Keratinocyte (primary cell): ENCODE results near the gene RIT2. TPM values are rescaled to one million over a fixed set of nuclear protein-coding genes. Genes with fewer than 3 reads are reported as not detected.

Experiments used
- DNase-seq: peaks from one replicate; pipeline ENCODE4 v3.0.0-alpha.2; 2011; ENCODE audit warnings: low read depth, missing footprints, low spot score
- FAIRE-seq: peaks from 2 replicates; lab custom pipeline; 2011; peaks lifted over from hg19 to GRCh38; lab: Jason Lieb, UNC
- H2AFZ ChIP-seq: 2 replicates; pipeline ENCODE4 v1.6.0; 2012; ENCODE audit warnings: low read length, control low read depth, inconsistent platforms; ENCODE audit not compliant: control insufficient read depth
- H3K27ac ChIP-seq: 2 replicates; pipeline ENCODE4 v1.5.1; 2011; ENCODE audit warnings: low read length; ENCODE audit not compliant: control insufficient read depth, insufficient read depth
- H3K27me3 ChIP-seq: 3 replicates; pipeline ENCODE4 v1.6.0; 2011; ENCODE audit warnings: low read length; ENCODE audit not compliant: control insufficient read depth, insufficient read depth; ENCODE audit errors: extremely low read depth
- H3K36me3 ChIP-seq, 2 experiments: 2 replicates in 1 of 2; 3 replicates in 1 of 2; pipeline ENCODE4 v1.5.1; 2011; ENCODE audit warnings: low read length in 2 of 2, mild to moderate bottlenecking in 1 of 2; ENCODE audit not compliant: control insufficient read depth in 2 of 2, insufficient read depth in 2 of 2; ENCODE audit errors: extremely low read depth in 1 of 2
- H3K4me1 ChIP-seq: 3 replicates; pipeline ENCODE4 v1.5.1; 2011; ENCODE audit warnings: low read length; ENCODE audit not compliant: control insufficient read depth, insufficient read depth; ENCODE audit errors: extremely low read depth
- H3K4me2 ChIP-seq: 3 replicates; pipeline ENCODE4 v1.6.0; 2011; ENCODE audit warnings: low read depth, low read length; ENCODE audit not compliant: control insufficient read depth, insufficient read depth; ENCODE audit errors: extremely low read depth
- H3K4me3 ChIP-seq, 3 experiments: fragments of 200-600 bp in 1 of 3; sonication (generic) in 1 of 3; 2 replicates in 2 of 3; 3 replicates in 1 of 3; pipeline ENCODE4 v1.5.1; 2011 to 2016; ENCODE audit warnings: low read length in 3 of 3, mild to moderate bottlenecking in 3 of 3, control low read depth in 2 of 3, inconsistent platforms in 1 of 3, low read depth in 1 of 3, mixed read lengths in 1 of 3, mixed run types in 1 of 3, moderate library complexity in 1 of 3; ENCODE audit not compliant: control insufficient read depth in 2 of 3, insufficient read depth in 2 of 3; ENCODE audit errors: extremely low read depth in 1 of 3
- H3K79me2 ChIP-seq: 2 replicates; pipeline ENCODE4 v1.6.0; 2012; ENCODE audit warnings: low read length; ENCODE audit not compliant: control insufficient read depth, insufficient read depth
- H3K9ac ChIP-seq: 3 replicates; pipeline ENCODE4 v1.6.0; 2011; ENCODE audit warnings: low read length; ENCODE audit not compliant: control insufficient read depth, insufficient read depth; ENCODE audit errors: extremely low read depth
- H3K9me1 ChIP-seq: 3 replicates; pipeline ENCODE4 v1.6.0; 2011; ENCODE audit warnings: low read length; ENCODE audit not compliant: control insufficient read depth, insufficient read depth; ENCODE audit errors: extremely low read depth
- H3K9me3 ChIP-seq: 2 replicates; pipeline ENCODE4 v1.5.1; 2012; ENCODE audit warnings: low read depth, low read length; ENCODE audit not compliant: control insufficient read depth
- H4K20me1 ChIP-seq: 3 replicates; pipeline ENCODE4 v1.6.0; 2011; ENCODE audit warnings: low read length; ENCODE audit not compliant: control insufficient read depth, insufficient read depth; ENCODE audit errors: extremely low read depth
- EZH2 ChIP-seq: IDR thresholded peaks from one replicate; pipeline ENCODE4 v1.6.1; 2012; ENCODE audit warnings: inconsistent platforms, mild to moderate bottlenecking, low read length, moderate library complexity
- dilution Hi-C: fragments of 300-500 bp; cut with MboI; formaldehyde crosslinking; loops from one replicate; pipeline ENCODE4 v1.7.0; 2020; ENCODE audit warnings: low sequenced_read_pairs; ENCODE audit not compliant: extremely low pct_ligation_motif_present
- polyA plus RNA-seq, 5 experiments: library from polyadenylated mRNA; depleted of rRNA in 3 of 5; stranded (reverse) in 3 of 5; stranded (forward) in 1 of 5; unstranded in 1 of 5; fragments of >200 nt; gene quantifications; 1 replicate in 1 of 5; 2 replicates in 3 of 5; 3 replicates in 1 of 5; pipeline versions ENCODE4 v1.2.1 to v1.2.3, GENCODE V29; 2011 to 2012; ENCODE audit warnings: missing spikeins in 2 of 5, low read depth in 1 of 5, low replicate concordance in 1 of 5
- TF ChIP-seq, protein P1 (sequence below), 3 experiments: IDR thresholded peaks in 1 of 3; conservative IDR thresholded peaks in 1 of 3; optimal IDR thresholded peaks in 1 of 3; 2 replicates in 2 of 3; 3 replicates in 1 of 3; pipeline versions ENCODE3 to v1.5.1; 2011; ENCODE audit warnings: low read length in 3 of 3, mild to moderate bottlenecking in 3 of 3, moderate library complexity in 2 of 3, control low read depth in 1 of 3, inconsistent platforms in 1 of 3; ENCODE audit not compliant: insufficient read depth in 2 of 3; ENCODE audit errors: extremely low read depth in 1 of 3

RIT2 gene
- polyA plus RNA-seq, 1 donor (not counting 4 experiments of a cell fraction or from before 2014, with no cell fraction given), result not detected

DNA sequence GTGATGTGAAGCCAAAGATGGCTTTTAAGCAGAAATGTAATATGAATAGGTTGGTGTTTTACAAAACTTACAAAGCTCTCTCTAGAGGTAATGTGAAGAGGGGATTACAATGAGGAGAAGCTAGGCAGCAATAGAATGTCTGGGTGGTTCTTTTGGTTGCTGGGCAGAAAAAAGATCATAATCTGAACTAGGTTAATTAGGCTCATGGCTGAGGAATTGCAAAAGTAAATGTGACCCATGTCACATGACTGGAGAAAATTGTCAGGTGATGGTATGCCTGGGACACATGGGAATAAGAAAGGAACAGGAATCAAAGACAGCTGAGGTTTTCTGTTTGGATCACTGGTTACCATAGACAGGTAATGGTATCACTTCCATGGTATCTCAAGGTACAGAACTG lies 7.5 kb upstream of the RIT2 start:
- no peaks in the 10 kb centered on the region for H3K79me2 ChIP-seq
- H4K20me1 ChIP-seq, result no peaks in the 10 kb centered on the region
- H3K4me2 ChIP-seq, result no peak overlapping the region
- no peak overlapping the region for H3K9ac ChIP-seq
- no peak overlapping the region for H2AFZ ChIP-seq
- H3K27me3 ChIP-seq, result no peaks in the 10 kb centered on the region
- no peaks in the 10 kb centered on the region for H3K9me3 ChIP-seq
- H3K27ac ChIP-seq, result no peak overlapping the region
- TF ChIP-seq, protein P1, sequence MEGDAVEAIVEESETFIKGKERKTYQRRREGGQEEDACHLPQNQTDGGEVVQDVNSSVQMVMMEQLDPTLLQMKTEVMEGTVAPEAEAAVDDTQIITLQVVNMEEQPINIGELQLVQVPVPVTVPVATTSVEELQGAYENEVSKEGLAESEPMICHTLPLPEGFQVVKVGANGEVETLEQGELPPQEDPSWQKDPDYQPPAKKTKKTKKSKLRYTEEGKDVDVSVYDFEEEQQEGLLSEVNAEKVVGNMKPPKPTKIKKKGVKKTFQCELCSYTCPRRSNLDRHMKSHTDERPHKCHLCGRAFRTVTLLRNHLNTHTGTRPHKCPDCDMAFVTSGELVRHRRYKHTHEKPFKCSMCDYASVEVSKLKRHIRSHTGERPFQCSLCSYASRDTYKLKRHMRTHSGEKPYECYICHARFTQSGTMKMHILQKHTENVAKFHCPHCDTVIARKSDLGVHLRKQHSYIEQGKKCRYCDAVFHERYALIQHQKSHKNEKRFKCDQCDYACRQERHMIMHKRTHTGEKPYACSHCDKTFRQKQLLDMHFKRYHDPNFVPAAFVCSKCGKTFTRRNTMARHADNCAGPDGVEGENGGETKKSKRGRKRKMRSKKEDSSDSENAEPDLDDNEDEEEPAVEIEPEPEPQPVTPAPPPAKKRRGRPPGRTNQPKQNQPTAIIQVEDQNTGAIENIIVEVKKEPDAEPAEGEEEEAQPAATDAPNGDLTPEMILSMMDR (optimal IDR thresholded peaks at IDR 0.05 in 1 of 3, IDR thresholded peaks at IDR 0.05 in 1 of 3, conservative IDR thresholded peaks at IDR 0.05 in 1 of 3; ENCODE audit: extremely low read depth in 1 of 3, insufficient read depth in 2 of 3, low read length in 3 of 3), result no peak
- TF ChIP-seq EZH2, result no peak
- H3K9me1 ChIP-seq, result no peaks in the 10 kb centered on the region
- H3K4me1 ChIP-seq, result no peaks in the 10 kb centered on the region
- no peak for FAIRE-seq
- no peak overlapping the region for H3K4me3 ChIP-seq
- dilution Hi-C loops, result no loop called here
- no peak for DNase-seq
- H3K36me3 ChIP-seq, result no peaks in the 10 kb centered on the region

DNA sequence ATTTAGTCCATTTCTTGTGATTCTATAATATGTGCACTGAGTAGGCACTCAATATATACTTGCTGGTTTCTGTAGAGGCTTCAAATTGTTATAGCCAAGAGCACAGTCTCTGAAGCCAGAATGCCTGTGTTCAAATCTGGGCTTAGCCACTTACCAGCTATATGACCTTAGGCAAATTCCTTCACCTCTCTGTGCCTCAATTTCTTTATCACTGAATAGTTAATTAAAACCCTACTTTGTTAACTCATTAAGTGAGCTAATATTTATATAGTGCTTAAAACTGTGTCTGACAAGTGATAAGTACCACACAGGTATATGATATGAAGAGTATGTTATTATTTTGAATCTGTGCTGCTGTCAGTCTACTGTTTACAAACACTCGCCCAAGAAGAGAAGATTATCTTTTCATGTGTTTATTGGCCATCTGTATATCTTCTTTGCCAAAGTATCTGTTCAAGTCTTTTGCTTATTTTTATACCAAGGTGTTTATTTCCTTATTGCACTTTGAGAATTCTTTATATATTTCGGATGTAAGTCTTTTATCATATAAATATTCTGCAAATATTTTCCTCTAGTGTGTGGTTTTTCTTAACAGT lies 1.3 kb upstream of the RIT2 start:
- H3K27ac ChIP-seq, result no peak overlapping the region

More for the DNA sequence above, 1.3 kb upstream of the RIT2 start:
- no peaks in the 10 kb centered on the region for H3K9me3 ChIP-seq
- DNase-seq, result no peak
- H3K4me1 ChIP-seq, result no peaks in the 10 kb centered on the region
- no peak for FAIRE-seq
- H3K9me1 ChIP-seq, result no peaks in the 10 kb centered on the region
- no peaks in the 10 kb centered on the region for H3K79me2 ChIP-seq
- H3K4me2 ChIP-seq, result no peak overlapping the region
- H3K9ac ChIP-seq, result no peak overlapping the region
- dilution Hi-C loops, result no loop called here
- H3K36me3 ChIP-seq, result no peaks in the 10 kb centered on the region
- H3K27me3 ChIP-seq, result no peaks in the 10 kb centered on the region
- H4K20me1 ChIP-seq, result no peaks in the 10 kb centered on the region
- no peak overlapping the region for H3K4me3 ChIP-seq
- H2AFZ ChIP-seq, result no peak overlapping the region
- TF ChIP-seq EZH2, result no peak
- TF ChIP-seq, protein P1 (optimal IDR thresholded peaks at IDR 0.05 in 1 of 3, IDR thresholded peaks at IDR 0.05 in 1 of 3, conservative IDR thresholded peaks at IDR 0.05 in 1 of 3; ENCODE audit: extremely low read depth in 1 of 3, insufficient read depth in 2 of 3, low read length in 3 of 3), result no peak
